IPS-15b (cell line): ENCODE data around the gene WDR13.
A peak's percentile ranks its signal among the peaks of the same experiment; 100 is the strongest.

ENCODE experiments used
- H3K27me3 ChIP-seq: one replicate; pipeline ENCODE4 v1.6.1; 2013; ENCODE audit warnings: low read length; ENCODE audit not compliant: control insufficient read depth, insufficient read depth
- H3K36me3 ChIP-seq: one replicate; pipeline ENCODE4 v1.6.1; 2013; ENCODE audit warnings: low read length; ENCODE audit not compliant: control insufficient read depth, insufficient read depth
- H3K4me1 ChIP-seq: one replicate; pipeline ENCODE4 v1.6.1; 2013; ENCODE audit warnings: mild to moderate bottlenecking, low read length; ENCODE audit not compliant: control insufficient read depth, insufficient read depth
- H3K4me3 ChIP-seq: one replicate; pipeline ENCODE4 v1.5.1; 2013; ENCODE audit warnings: low read depth, low read length
- H3K9ac ChIP-seq: one replicate; pipeline ENCODE4 v1.6.1; 2013; ENCODE audit warnings: low read depth, mild to moderate bottlenecking, low read length
- H3K9me3 ChIP-seq: one replicate; pipeline ENCODE4 v1.6.1; 2013; ENCODE audit warnings: mild to moderate bottlenecking, low read length; ENCODE audit not compliant: control insufficient read depth, insufficient read depth

The WDR13 gene

DNA sequence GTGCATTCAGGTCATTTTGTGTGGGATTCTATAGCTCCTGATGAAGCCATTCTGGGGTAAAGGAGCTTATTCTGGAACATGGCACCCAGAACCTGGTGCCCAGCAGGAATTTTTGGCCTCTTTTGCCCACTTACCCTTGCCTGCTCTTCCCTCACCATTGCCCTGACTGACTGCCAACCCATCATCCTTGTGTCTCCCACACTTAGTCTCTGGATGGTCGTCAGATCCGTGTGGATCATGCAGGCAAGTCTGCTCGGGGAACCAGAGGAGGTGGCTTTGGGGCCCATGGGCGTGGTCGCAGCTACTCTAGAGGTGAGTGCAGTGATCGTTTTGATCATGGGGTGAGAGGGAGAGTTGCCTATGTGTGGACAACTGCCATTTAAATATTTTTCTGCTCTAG lies 21.2 kb upstream of the WDR13 start:
- no peaks in the 10 kb centered on the region for H3K4me1 ChIP-seq
- no peaks in the 10 kb centered on the region for H3K27me3 ChIP-seq
- H3K36me3 ChIP-seq, result peaks cover 30% of the 10 kb centered on the region
- no peaks in the 10 kb centered on the region for H3K9me3 ChIP-seq
- no peak overlapping the region for H3K4me3 ChIP-seq
- H3K9ac ChIP-seq, result no peak overlapping the region

DNA sequence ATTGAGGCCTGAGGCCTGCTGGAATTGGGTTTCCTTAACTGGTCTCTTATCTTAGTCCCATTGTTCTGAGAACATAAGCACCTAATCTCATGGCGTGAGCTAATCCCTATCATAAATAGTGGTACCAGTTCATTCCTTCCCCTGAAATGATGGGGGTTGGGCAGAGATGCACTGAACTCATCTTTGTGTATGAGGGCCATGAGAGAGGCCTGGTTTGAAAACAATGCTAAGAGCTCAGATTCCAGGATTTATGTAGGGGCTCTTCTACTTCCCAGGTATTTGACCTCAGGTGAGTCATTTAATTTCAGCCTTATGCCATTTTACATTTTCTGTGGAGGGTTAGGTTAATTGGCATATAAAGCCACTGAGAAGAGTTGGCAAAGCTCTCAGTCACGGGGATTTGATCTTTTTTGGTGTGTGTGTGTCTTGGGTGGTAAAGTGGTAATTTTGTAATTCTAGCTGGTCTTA lies 18.6 kb upstream of the WDR13 start:
- Histone ChIP-seq H3K27me3 (no peaks in the 10 kb centered on the region), H3K9ac (no peak overlapping the region), H3K4me1 (no peaks in the 10 kb centered on the region), H3K36me3 (peaks cover 30% of the 10 kb centered on the region), H3K9me3 (no peaks in the 10 kb centered on the region), H3K4me3 (no peak overlapping the region)

DNA sequence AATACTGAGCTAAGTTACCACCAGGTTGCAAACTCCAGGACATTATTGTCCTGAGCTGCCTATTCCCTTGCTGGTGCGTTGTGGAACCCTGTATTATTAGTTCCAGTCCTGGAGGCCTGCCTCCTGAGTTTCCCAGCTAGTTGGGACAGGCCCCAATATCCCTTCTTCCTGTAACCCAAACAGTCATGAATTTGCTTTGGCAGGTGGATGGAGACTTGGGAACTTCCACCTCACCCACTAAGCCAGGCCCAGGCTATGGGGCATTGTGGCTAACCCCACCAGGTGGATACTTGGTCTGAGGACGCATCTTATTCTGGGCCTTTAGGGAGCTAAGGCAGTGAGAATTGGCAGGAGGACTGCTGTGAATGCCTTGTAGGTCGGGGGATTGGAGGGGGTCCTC lies 18.0 kb upstream of the WDR13 start:
- Histone ChIP-seq H3K27me3 (no peaks in the 10 kb centered on the region), H3K4me3 (no peak overlapping the region), H3K9ac (no peak overlapping the region), H3K9me3 (no peaks in the 10 kb centered on the region), H3K36me3 (peaks cover 30% of the 10 kb centered on the region), H3K4me1 (no peaks in the 10 kb centered on the region)

DNA sequence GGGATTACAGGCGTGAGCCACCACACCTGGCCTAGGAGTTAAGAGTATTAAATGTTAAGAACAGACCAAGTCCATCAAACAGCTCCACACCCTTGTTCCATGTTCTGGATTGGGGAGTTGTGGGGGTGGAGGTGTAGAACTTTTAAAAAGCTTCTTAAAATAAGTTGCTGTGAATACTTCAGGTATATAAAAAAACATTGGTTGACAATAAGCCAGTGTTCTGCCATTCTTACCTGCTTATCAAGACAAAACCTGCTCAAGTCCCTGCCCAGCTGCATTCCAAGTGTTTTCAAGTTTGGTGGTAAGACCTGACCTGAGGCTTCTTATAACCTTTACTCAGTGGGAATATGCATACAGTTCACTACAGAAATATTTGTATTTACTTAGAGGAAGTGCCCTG lies 16.6 kb upstream of the WDR13 start:
- Histone ChIP-seq H3K4me3 (no peak overlapping the region), H3K9ac (no peak overlapping the region), H3K36me3 (peaks cover 24% of the 10 kb centered on the region), H3K4me1 (no peaks in the 10 kb centered on the region), H3K9me3 (no peaks in the 10 kb centered on the region), H3K27me3 (no peaks in the 10 kb centered on the region)

DNA sequence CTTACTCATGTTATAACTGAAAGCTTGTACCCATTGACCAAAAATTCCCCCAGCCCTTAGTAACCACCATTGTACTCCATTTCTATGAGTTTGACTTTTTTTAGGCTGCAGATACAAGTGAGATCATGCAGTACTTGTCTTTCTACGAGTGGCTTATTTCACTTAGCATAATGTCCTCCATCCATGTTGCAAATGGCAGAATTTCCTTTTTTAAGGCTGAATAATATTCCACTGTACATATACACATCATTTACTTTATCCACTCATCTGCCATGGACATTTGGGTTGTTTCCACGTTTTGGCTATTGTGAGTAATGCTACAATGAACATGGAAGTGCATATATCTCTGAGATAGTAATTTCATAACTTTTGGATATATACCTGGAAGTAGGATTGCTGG lies 12.6 kb upstream of the WDR13 start:
- Histone ChIP-seq H3K36me3 (peaks cover 4% of the 10 kb centered on the region), H3K9me3 (no peaks in the 10 kb centered on the region), H3K27me3 (no peaks in the 10 kb centered on the region), H3K4me1 (no peaks in the 10 kb centered on the region), H3K4me3 (no peak overlapping the region), H3K9ac (no peak overlapping the region)

DNA sequence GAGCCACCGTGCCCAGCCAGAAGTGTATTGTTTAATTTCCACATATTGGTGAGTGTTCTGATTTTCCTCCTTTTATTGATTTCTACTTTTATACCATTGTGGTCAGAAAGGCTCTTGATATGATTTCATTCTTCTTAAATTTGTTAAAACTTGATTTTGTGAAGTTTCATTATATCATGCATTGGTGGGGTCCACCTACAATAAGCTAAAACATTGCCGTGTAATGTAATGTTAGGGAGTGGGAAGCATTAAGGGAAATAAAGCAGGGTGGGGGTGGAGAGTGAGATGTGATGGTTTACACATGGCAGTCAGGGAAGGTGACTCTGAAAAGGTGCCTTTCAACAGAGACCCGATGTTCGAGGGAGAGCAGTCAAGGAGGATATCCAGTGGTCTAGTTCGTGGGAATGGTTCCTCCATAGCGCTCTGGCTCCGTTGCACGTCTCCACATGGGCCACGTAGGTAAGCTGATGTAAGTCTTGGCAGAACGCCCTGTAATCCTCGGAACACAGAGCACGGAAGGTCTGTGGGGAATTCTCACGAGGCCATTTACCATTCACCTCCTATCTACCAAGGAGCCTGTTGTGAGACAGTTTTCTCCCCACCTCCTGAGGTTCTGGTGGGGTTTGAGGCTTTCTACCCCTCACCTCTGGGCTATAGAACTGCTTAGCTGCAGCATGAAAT lies 7.7 kb upstream of the WDR13 start:
- H3K9ac ChIP-seq, result no peak overlapping the region
- H3K27me3 ChIP-seq, result no peaks in the 10 kb centered on the region
- H3K4me3 ChIP-seq, result no peak overlapping the region
- H3K9me3 ChIP-seq, result no peaks in the 10 kb centered on the region
- no peaks in the 10 kb centered on the region for H3K36me3 ChIP-seq
- no peaks in the 10 kb centered on the region for H3K4me1 ChIP-seq

DNA sequence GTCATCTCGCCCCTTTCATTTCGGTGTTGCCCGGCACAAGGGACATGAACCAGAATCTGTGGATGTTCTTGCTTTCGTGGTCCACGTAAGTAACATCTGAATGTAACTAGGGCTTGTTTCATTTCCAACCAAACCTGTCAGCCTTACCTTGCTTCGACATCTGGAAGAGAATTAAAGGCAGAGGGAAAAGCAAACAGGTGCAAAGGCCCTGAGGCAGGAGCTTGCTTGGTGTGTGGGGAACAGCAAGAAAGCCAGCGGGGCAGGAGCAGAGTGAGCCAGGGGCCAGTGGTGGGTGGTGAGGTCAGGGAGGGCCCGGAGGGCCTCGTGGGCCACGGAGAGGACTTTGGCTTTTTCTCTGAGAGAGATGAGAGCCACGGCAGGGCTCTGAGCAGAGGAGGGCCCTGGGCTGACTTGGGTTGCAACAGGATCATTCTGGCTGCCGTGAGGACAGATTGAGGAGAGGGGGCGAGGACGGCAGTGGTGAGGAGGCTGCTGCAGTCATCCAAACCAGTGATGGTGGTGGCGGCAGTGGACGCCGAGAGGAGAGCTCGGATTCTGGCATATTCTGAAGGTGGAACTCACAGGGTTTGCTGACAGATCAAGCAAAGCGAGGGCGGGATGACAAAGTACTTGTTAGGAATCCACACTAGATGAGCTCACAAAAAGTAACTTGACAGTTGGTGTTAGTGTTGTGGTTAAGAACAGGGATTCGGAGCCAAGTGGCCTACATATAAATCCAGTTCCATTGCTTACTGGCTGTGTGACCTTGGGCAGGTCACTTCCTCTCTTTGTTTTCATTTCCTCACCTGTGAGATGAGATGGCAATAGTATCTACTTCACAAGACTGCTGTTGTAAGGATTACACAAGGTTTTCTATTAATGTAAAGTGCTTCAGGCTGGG lies 6.8 kb upstream of the WDR13 start:
- no peaks in the 10 kb centered on the region for H3K4me1 ChIP-seq
- H3K27me3 ChIP-seq, result no peaks in the 10 kb centered on the region
- no peaks in the 10 kb centered on the region for H3K9me3 ChIP-seq
- H3K4me3 ChIP-seq, result no peak overlapping the region
- no peak overlapping the region for H3K9ac ChIP-seq
- no peaks in the 10 kb centered on the region for H3K36me3 ChIP-seq

DNA sequence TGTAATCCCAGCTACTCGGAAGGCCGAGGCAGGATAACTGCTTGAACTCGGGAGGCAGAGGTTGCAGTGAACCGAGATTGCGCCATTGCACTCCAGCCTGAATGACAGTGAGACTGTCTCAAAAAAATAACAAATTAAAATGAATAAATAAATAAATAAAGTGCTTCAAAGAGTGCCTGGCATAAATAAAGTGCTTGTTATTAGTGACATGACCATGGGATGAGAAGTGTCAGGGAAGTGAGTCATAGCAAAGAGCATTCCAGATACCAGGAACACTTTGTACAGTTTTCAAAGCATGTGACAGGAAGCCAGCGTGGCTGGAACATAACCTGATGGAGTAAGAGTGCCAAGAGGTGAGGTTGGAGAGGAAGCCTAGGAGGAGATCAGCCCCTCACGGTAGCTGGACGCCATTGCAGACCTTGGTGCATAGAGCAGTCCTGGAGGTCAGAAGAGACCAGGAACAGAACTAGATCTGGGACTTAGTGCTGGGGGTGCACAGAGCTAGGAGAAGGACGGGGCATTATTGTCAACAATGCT lies 6.0 kb upstream of the WDR13 start:
- no peaks in the 10 kb centered on the region for H3K4me1 ChIP-seq
- H3K27me3 ChIP-seq, result no peaks in the 10 kb centered on the region
- no peaks in the 10 kb centered on the region for H3K9me3 ChIP-seq
- no peak overlapping the region for H3K4me3 ChIP-seq
- no peak overlapping the region for H3K9ac ChIP-seq
- H3K36me3 ChIP-seq, result no peaks in the 10 kb centered on the region

DNA sequence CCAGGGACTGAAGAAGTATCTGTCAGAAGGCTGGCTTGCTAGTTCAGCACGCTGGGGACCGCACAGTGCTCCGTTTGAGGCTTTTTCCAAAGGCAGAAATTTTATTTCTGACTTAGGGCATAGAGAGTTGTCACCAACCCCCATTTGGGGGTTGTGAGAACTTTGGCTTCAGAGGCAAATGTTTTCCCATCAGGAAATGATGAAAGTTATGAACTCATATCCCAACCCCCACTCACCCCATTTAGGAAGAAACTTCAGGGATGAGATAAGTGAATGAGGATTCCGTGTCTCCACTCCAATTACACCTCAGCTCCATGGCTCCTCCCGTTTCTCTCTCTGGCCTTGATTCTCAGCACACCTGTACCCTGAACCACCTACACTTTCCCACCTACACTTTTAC lies 4.3 kb upstream of the WDR13 start:
- Histone ChIP-seq H3K9ac (no peak overlapping the region), H3K4me3 (no peak overlapping the region), H3K4me1 (no peaks in the 10 kb centered on the region), H3K27me3 (no peaks in the 10 kb centered on the region), H3K9me3 (no peaks in the 10 kb centered on the region), H3K36me3 (no peaks in the 10 kb centered on the region)

DNA sequence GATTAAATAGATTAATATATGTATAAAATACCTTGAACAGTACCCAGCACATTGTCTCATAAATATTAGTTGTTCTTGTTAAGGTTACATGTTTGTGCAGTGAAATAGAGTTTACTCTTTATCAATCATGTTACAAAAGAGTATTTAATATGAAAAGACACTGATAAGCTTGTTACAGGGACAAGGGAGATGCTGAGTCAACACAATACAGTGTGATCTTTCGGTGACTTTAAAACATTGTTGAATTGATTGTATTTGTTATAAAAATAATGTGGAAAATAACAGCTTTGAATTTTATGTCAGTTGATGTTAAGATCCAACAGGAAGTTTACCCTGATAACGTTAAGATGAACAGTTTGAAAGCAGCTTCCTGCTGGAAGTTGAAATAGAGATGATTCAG lies 1.4 kb upstream of the WDR13 start:
- Histone ChIP-seq H3K4me3 (no peak overlapping the region), H3K27me3 (no peaks in the 10 kb centered on the region), H3K36me3 (peaks cover 12% of the 10 kb centered on the region), H3K4me1 (no peaks in the 10 kb centered on the region), H3K9ac (no peak overlapping the region), H3K9me3 (no peaks in the 10 kb centered on the region)

DNA sequence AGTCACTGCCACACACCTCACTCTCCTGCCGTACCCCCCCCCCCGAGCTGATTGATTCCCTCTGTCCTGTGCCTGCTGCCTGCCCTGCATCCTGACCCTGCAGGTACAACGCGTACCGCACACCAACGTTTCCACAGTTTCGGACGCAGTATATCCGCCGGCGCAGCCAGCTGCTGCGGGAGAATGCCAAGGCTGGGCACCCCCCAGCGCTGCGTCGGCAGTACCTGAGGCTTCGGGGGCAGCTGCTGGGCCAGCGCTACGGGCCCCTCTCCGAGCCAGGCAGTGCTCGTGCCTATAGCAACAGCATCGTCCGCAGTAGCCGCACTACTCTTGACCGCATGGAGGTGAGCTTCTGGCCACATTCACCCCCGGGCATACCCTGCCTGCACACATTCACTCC lies 1.3 kb downstream of the WDR13 start:
- H3K4me3 ChIP-seq, result peak overlapping the region; percentile 27
- peaks cover 12% of the 10 kb centered on the region for H3K36me3 ChIP-seq
- no peak overlapping the region for H3K9ac ChIP-seq
- H3K4me1 ChIP-seq, result no peaks in the 10 kb centered on the region
- no peaks in the 10 kb centered on the region for H3K9me3 ChIP-seq
- H3K27me3 ChIP-seq, result no peaks in the 10 kb centered on the region

DNA sequence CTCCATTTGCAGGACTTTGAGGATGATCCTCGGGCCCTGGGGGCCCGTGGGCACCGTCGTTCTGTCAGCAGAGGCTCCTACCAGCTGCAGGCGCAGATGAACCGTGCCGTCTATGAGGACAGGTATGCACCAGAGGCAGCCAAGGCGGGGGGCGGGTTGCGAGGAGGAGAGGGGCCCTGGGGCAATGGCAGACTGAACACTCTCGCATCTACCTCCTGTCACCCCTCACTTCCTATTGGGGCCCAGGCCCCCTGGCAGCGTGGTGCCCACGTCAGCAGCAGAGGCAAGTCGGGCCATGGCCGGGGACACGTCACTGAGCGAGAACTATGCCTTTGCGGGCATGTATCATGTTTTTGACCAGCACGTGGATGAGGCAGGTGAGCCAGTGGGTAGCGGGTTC lies 2.0 kb downstream of the WDR13 start:
- peaks cover 12% of the 10 kb centered on the region for H3K36me3 ChIP-seq
- no peak overlapping the region for H3K9ac ChIP-seq
- no peak overlapping the region for H3K4me3 ChIP-seq
- H3K9me3 ChIP-seq, result no peaks in the 10 kb centered on the region
- no peaks in the 10 kb centered on the region for H3K4me1 ChIP-seq
- no peaks in the 10 kb centered on the region for H3K27me3 ChIP-seq
